ENCODE data around the gene DNAH11.

DNA sequence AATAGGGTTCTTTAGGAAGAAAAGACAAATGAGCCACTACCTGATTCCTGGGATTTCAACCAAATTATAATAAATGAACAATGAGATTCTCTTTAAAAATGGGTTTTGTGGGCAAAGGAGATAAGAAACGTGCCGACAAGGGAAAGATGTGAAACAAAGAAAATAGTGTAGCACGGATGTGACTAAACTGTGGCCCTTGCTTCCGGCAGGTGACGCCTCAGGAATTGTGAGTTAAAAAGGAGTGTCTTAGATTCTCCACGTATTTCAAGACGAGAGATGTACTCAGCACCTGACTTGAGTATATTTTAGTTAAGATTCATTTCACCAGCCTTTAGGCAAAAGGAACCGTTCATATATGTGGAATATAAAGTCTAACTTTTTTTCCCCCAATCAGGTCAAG is 75.9 kb downstream of the DNAH11 start:
- TF ChIP-seq, protein P1, sequence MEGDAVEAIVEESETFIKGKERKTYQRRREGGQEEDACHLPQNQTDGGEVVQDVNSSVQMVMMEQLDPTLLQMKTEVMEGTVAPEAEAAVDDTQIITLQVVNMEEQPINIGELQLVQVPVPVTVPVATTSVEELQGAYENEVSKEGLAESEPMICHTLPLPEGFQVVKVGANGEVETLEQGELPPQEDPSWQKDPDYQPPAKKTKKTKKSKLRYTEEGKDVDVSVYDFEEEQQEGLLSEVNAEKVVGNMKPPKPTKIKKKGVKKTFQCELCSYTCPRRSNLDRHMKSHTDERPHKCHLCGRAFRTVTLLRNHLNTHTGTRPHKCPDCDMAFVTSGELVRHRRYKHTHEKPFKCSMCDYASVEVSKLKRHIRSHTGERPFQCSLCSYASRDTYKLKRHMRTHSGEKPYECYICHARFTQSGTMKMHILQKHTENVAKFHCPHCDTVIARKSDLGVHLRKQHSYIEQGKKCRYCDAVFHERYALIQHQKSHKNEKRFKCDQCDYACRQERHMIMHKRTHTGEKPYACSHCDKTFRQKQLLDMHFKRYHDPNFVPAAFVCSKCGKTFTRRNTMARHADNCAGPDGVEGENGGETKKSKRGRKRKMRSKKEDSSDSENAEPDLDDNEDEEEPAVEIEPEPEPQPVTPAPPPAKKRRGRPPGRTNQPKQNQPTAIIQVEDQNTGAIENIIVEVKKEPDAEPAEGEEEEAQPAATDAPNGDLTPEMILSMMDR (IDR thresholded peaks at IDR 0.05 in 4 of 5, conservative IDR thresholded peaks at IDR 0.05 in 1 of 5): no peak
- TF ChIP-seq POLR2A (IDR thresholded peaks at IDR 0.05): no peak
